Thymus (tissue), 11 donors: ENCODE data around the gene DACT2. TPM values are rescaled to one million over a fixed set of nuclear protein-coding genes. Genes with fewer than 3 reads are reported as not detected.

Experiments used
- DNase-seq, 9 donors: peaks; one replicate each; pipeline ENCODE4 v3.0.0-alpha.2; 2013; ENCODE audit warnings: low spot score in 9 of 9, low read depth in 6 of 9, missing footprints in 1 of 9
- H3K27ac ChIP-seq, 2 donors: one replicate each; pipeline ENCODE4 v1.5.1; 2013; ENCODE audit warnings: control low read depth in 1 of 2, low read depth in 1 of 2, low read length in 1 of 2, mild to moderate bottlenecking in 1 of 2, moderate library complexity in 1 of 2
- H3K27me3 ChIP-seq, 2 donors: one replicate each; pipeline ENCODE4 v1.5.1; 2013; ENCODE audit warnings: low read length in 1 of 2; ENCODE audit not compliant: control insufficient read depth in 2 of 2, insufficient read depth in 1 of 2
- H3K36me3 ChIP-seq, 2 donors: one replicate each; pipeline ENCODE4 v1.5.1; 2013; ENCODE audit warnings: low read length in 1 of 2, mild to moderate bottlenecking in 1 of 2, moderate library complexity in 1 of 2; ENCODE audit not compliant: control insufficient read depth in 2 of 2, insufficient read depth in 2 of 2
- H3K4me1 ChIP-seq, 2 donors: one replicate each; pipeline ENCODE4 v1.5.1; 2013; ENCODE audit warnings: low read length in 2 of 2; ENCODE audit not compliant: control insufficient read depth in 2 of 2, insufficient read depth in 2 of 2
- H3K4me3 ChIP-seq, 2 donors: one replicate each; pipeline ENCODE4 v1.5.1; 2013; ENCODE audit warnings: low read length in 2 of 2, control low read depth in 1 of 2, mild to moderate bottlenecking in 1 of 2
- H3K9me3 ChIP-seq, 2 donors: one replicate each; pipeline ENCODE4 v1.5.1; 2013; ENCODE audit warnings: low read length in 1 of 2, mild to moderate bottlenecking in 1 of 2; ENCODE audit not compliant: control insufficient read depth in 2 of 2, insufficient read depth in 1 of 2
- WGBS: extraction: QIAGEN DNeasy Blood & Tissue Kit; methylation state at CpG from one replicate; pipeline ENCODE4 v1.1.7; 2013; 5-methylcytosine and 5-hydroxymethylcytosine counted together
- polyA plus RNA-seq: library from polyadenylated mRNA; stranded (reverse); fragments of 200-250 nt; gene quantifications from one replicate; pipeline ENCODE4 v1.2.3, GENCODE V29; 2013
- total RNA-seq: library from RNA; stranded (reverse); fragments of 120-200 nt; gene quantifications from one replicate; pipeline ENCODE4 v1.2.4, GENCODE V29; 2013
- donor health status: healthy.

Gene DACT2
- total and polyA plus RNA-seq, 2 donors = 2.5 to 4.2 TPM

GRCh38 chr6:168302534-168302933, 17.0 kb downstream of the DACT2 start:
- Histone ChIP-seq H3K27ac (no peak overlapping the region), H3K4me1 (no peaks in the 10 kb centered on the region), H3K9me3 (no peaks in the 10 kb centered on the region), H3K27me3 (peaks cover 0 to 11% of the 10 kb centered on the region in 2 donors), H3K36me3 (no peaks in the 10 kb centered on the region), H3K4me3 (no peak overlapping the region)
- 84% methylated on average over 5 of the region's 5 CpGs for WGBS
- DNase-seq = no peak

GRCh38 chr6:168301648-168302398, 17.8 kb downstream of the DACT2 start:
- peaks cover 0 to 11% of the 10 kb centered on the region in 2 donors for H3K27me3 ChIP-seq
- H3K36me3 ChIP-seq = no peaks in the 10 kb centered on the region
- no peak overlapping the region for H3K4me3 ChIP-seq
- no peaks in the 10 kb centered on the region for H3K9me3 ChIP-seq
- no peak for DNase-seq
- H3K4me1 ChIP-seq = no peaks in the 10 kb centered on the region
- 48% methylated on average over 16 of the region's 16 CpGs for WGBS
- H3K27ac ChIP-seq = no peak overlapping the region

- no peak overlapping the region for H3K4me3 ChIP-seq
- WGBS = 78% methylated on average over 20 of the region's 20 CpGs
- H3K36me3 ChIP-seq = no peaks in the 10 kb centered on the region
- DNase-seq = no peak
- H3K9me3 ChIP-seq = no peaks in the 10 kb centered on the region
- no peak overlapping the region for H3K27ac ChIP-seq
- H3K4me1 ChIP-seq = no peaks in the 10 kb centered on the region
- peaks cover 0 to 11% of the 10 kb centered on the region in 2 donors for H3K27me3 ChIP-seq
Measured at GRCh38 chr6:168300975-168301647, 18.5 kb downstream of the DACT2 start.

- Histone ChIP-seq H3K36me3 (no peaks in the 10 kb centered on the region), H3K4me3 (no peak overlapping the region), H3K9me3 (no peaks in the 10 kb centered on the region), H3K4me1 (no peaks in the 10 kb centered on the region), H3K27me3 (peaks cover 0 to 11% of the 10 kb centered on the region in 2 donors), H3K27ac (no peak overlapping the region)
- no peak for DNase-seq
- WGBS = 89% methylated on average over 28 of the region's 28 CpGs
Measured at GRCh38 chr6:168299541-168300511, 19.8 kb downstream of the DACT2 start.

DNA sequence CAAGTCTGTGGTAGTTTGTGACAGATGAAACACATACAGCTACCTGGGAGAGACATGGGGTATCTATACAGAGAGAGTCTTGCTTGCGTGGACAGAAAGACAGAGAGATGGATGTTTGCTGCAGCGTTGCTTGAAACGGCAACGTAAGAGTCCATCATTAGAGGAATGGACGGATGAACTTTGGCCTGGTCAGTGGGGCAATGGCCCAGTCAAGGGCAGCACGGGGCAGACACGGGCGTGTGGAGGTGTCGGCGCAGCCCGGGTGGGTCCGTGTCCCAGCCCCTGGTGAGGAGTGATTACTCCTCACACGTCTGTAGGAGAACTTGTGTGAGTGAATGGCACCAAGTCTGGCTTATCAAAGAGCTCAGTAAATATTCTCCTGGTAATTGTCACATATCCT, 21.9 kb downstream of the DACT2 start:
- H3K4me3 ChIP-seq = no peak overlapping the region
- H3K9me3 ChIP-seq = no peaks in the 10 kb centered on the region
- no peak for DNase-seq
- H3K4me1 ChIP-seq = no peaks in the 10 kb centered on the region
- H3K27ac ChIP-seq = no peak overlapping the region
- WGBS = 95% methylated on average over 13 of the region's 13 CpGs
- H3K36me3 ChIP-seq = no peaks in the 10 kb centered on the region
- peaks cover 0 to 11% of the 10 kb centered on the region in 2 donors for H3K27me3 ChIP-seq

DNA sequence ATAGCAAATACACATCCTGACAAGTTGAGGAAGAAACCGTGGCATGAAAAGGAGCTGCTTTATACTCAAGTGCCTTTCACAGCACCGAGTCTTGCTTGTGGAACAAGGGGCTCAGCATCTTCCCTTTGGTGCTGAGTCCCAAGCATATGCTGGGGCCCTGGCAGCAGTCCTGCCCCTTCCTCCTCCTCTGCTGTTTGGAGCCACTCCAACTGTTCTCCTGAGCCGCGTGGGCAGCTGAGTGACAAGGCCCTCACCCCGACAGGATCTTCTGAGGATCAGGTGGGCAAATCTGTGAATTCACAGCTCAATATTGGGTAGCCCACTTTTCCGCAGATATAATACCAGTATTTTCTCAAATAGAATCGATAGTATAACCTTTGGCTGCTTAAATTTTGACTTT, 24.7 kb downstream of the DACT2 start:
- no peak overlapping the region for H3K27ac ChIP-seq
- 84% methylated on average over 7 of the region's 7 CpGs for WGBS
- no peaks in the 10 kb centered on the region for H3K27me3 ChIP-seq
- DNase-seq = no peak
- no peaks in the 10 kb centered on the region for H3K9me3 ChIP-seq
- H3K36me3 ChIP-seq = no peaks in the 10 kb centered on the region
- H3K4me1 ChIP-seq = no peaks in the 10 kb centered on the region
- H3K4me3 ChIP-seq = no peak overlapping the region

DNA sequence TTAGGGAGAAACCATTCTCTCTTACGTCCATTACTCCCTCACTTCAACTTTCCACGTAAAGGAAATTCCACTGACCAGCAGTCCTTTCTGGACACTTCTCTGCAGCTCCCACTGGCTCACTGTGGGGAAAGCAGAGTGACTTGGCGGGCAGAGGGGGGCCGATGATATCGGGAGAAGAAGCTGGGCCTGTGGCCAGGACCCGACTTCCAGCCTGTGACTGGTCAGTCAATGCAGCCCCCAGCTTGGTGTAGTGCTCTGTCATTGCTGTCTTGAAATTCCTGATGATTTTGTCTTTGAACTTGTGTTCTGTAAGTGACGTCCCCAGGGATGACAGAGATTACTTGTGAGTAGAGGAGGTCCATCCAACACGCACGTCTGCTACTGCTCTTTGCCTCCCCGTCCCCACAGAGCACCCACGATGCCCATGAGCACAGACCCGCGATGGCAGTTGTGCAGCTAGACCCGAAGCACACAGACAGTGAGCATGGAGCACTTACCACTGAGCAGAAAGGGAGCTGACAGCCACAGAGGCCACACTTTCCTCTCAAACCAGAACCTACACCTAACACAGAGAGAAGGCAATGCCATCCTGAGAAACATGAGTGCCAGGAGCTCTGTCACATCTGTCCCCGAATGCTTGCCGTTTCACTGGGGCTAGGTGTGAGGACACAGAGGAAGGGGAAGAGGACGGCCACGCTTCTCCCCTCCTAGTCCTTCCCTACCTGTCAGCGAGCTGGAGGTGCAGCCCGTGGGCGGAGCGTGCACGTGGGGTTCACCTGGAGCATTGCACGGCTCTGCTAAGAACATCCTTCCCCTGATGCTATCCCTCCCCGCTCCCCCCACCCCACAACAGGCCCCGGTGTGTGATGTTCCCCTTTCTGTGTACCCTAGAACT, 25.7 kb downstream of the DACT2 start:
- Histone ChIP-seq H3K36me3 (no peaks in the 10 kb centered on the region), H3K27ac (no peak overlapping the region), H3K4me3 (no peak overlapping the region), H3K4me1 (no peaks in the 10 kb centered on the region), H3K27me3 (no peaks in the 10 kb centered on the region), H3K9me3 (no peaks in the 10 kb centered on the region)
- WGBS = 89% methylated on average over 26 of the region's 26 CpGs
- no peak for DNase-seq

- WGBS = 92% methylated on average over 4 of the region's 4 CpGs
- Histone ChIP-seq H3K27ac (no peak overlapping the region), H3K36me3 (no peaks in the 10 kb centered on the region), H3K4me1 (no peaks in the 10 kb centered on the region), H3K27me3 (no peaks in the 10 kb centered on the region), H3K9me3 (no peaks in the 10 kb centered on the region), H3K4me3 (no peak overlapping the region)
- DNase-seq = no peak
Measured at GRCh38 chr6:168292826-168293225, 26.8 kb downstream of the DACT2 start.
